BJ (cell line): Measurements from ENCODE around the gene HSCB. TPM values are rescaled to one million over a fixed set of nuclear protein-coding genes. Genes with fewer than 3 reads are reported as not detected.
A peak's percentile ranks its signal among the peaks of the same experiment; 100 is the strongest.
"Not testable (repeated sequence)": the region's sequence is repeated elsewhere in the genome, so short reads cannot be mapped to it uniquely, and the experiment has no call there.

Experiments
- CTCF ChIA-PET: fragments of 350-600 bp; formaldehyde crosslinking; extraction: SDS; loops from one replicate; lab custom pipeline; 2021; ENCODE audit warnings: antibody characterized with exemption, inconsistent platforms; lab: Yijun Ruan, JAX
- POLR2A ChIA-PET: fragments of 300-600 bp; sonication (Branson Sonifier 250); formaldehyde crosslinking; extraction: SDS; loops from one replicate; lab custom pipeline; 2021; ENCODE audit warnings: antibody characterized with exemption; lab: Charles Lee
- DNase-seq: peaks from one replicate; pipeline ENCODE4 v3.0.0-alpha.2; 2011; ENCODE audit warnings: low read depth
- H3K27me3 ChIP-seq: 2 replicates; pipeline ENCODE4 v1.6.0; 2011; ENCODE audit warnings: low read length; ENCODE audit not compliant: control insufficient read depth, insufficient read depth
- H3K36me3 ChIP-seq: 2 replicates; pipeline ENCODE4 v1.5.1; 2011; ENCODE audit warnings: low read length; ENCODE audit not compliant: control insufficient read depth, insufficient read depth
- H3K4me3 ChIP-seq: 2 replicates; pipeline ENCODE4 v1.5.1; 2011; ENCODE audit warnings: low read depth, mild to moderate bottlenecking, control low read depth, low read length
- CTCF ChIP-seq: IDR thresholded peaks from 2 replicates; pipeline ENCODE4 v1.5.1; 2011; ENCODE audit warnings: low read depth, mild to moderate bottlenecking, control low read depth, inconsistent platforms, low read length, moderate library complexity; ENCODE audit not compliant: insufficient read depth
- polyA minus RNA-seq: library from RNA; depleted of rRNA, polyadenylated mRNA; stranded (reverse); fragments of >200 nt; gene quantifications from 2 replicates; pipeline ENCODE4 v1.2.3, GENCODE V29; 2011; rRNA and poly(A)+ RNA removed
- polyA plus RNA-seq: library from polyadenylated mRNA; depleted of rRNA; stranded (reverse); fragments of >200 nt; gene quantifications from 2 replicates; pipeline ENCODE4 v1.2.3, GENCODE V29; 2011; rRNA removed

The HSCB gene
- 12.7 and 20.8 TPM in 2 replicates for polyA plus RNA-seq
- 2.6 and 6.4 TPM in 2 replicates for polyA minus RNA-seq

GRCh38 chr22:28741785-28742561, at the start of gene HSCB, which contains the start of gene CHEK2:
Gene HSCB (plus strand): TSS chr22:28742039. CDS start chr22:28742096, 57 bp downstream.
Gene CHEK2 (minus strand): TSS chr22:28741820. CDS start chr22:28734721, 7,099 bp downstream.
- ChIA-PET POLR2A (no interaction called here), CTCF (interaction anchor here (1.5 kb wide), 1 partner anchor 29 kb away, joined by 3 read pairs; no protein-coding TSS in a partner anchor)
- peak within 1 kb of the TSS; percentile 69 for H3K4me3 ChIP-seq
- no peaks in the 10 kb centered on the region for H3K27me3 ChIP-seq
- peak; percentile 91 for DNase-seq
- H3K36me3 ChIP-seq = peaks cover 5% of the 10 kb centered on the region; the same call in 1 of the 2 replicates
- TF ChIP-seq CTCF = 0 out of 2 replicates have a peak, but pooled peaks have one; percentile 9

GRCh38 chr22:28693041-28693760, 48.6 kb upstream of the HSCB start:
- POLR2A ChIA-PET, DNase-seq, H3K36me3 ChIP-seq, H3K4me3 ChIP-seq, H3K27me3 ChIP-seq: not testable (repeated sequence)
- CTCF ChIA-PET = interaction anchor here (0.7 kb wide), 1 partner anchor 671 kb away, joined by 3 read pairs; no protein-coding TSS in a partner anchor

- no peak for DNase-seq
- ChIA-PET CTCF (no interaction called here), POLR2A (no interaction called here)
- H3K36me3 ChIP-seq = peaks cover 3% of the 10 kb centered on the region; the same call in 1 of the 2 replicates
- no peaks in the 10 kb centered on the region for H3K27me3 ChIP-seq
- TF ChIP-seq CTCF = no peak
- no peak overlapping the region for H3K4me3 ChIP-seq
These were observed 38.9 kb upstream of the HSCB start for GRCh38 chr22:28702891-28703290.

GRCh38 chr22:28703436-28703835, 38.4 kb upstream of the HSCB start:
- POLR2A ChIA-PET = no interaction called here
- no peak for DNase-seq

GRCh38 chr22:28706845-28707244, 35.0 kb upstream of the HSCB start:
- CTCF ChIA-PET = no interaction called here
- H3K27me3 ChIP-seq = no peaks in the 10 kb centered on the region
- POLR2A ChIA-PET = no interaction called here
- H3K36me3 ChIP-seq = peaks cover 3% of the 10 kb centered on the region; the same call in 1 of the 2 replicates
- DNase-seq = no peak
- H3K4me3 ChIP-seq = no peak overlapping the region
- no peak for TF ChIP-seq CTCF

More at GRCh38 chr22:28703436-28703835, 38.4 kb upstream of the HSCB start:
- Histone ChIP-seq H3K27me3 (no peaks in the 10 kb centered on the region), H3K36me3 (peaks cover 3% of the 10 kb centered on the region; the same call in 1 of the 2 replicates), H3K4me3 (no peak overlapping the region)
- CTCF ChIA-PET = no interaction called here
- TF ChIP-seq CTCF = no peak
